NCI-H1092 treated with DMSO at 0.1 percent for 48 hours (cell line): Measurements from ENCODE around the gene DARS2.
"Not testable (repeated sequence)": the region's sequence is repeated elsewhere in the genome, so short reads cannot be mapped to it uniquely, and the experiment has no call there.

Source experiments
- DNase-seq: peaks from one replicate; lab custom pipeline; 2025; lab: John Stamatoyannopoulos, UW

Gene DARS2, protein sequence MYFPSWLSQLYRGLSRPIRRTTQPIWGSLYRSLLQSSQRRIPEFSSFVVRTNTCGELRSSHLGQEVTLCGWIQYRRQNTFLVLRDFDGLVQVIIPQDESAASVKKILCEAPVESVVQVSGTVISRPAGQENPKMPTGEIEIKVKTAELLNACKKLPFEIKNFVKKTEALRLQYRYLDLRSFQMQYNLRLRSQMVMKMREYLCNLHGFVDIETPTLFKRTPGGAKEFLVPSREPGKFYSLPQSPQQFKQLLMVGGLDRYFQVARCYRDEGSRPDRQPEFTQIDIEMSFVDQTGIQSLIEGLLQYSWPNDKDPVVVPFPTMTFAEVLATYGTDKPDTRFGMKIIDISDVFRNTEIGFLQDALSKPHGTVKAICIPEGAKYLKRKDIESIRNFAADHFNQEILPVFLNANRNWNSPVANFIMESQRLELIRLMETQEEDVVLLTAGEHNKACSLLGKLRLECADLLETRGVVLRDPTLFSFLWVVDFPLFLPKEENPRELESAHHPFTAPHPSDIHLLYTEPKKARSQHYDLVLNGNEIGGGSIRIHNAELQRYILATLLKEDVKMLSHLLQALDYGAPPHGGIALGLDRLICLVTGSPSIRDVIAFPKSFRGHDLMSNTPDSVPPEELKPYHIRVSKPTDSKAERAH

DNA sequence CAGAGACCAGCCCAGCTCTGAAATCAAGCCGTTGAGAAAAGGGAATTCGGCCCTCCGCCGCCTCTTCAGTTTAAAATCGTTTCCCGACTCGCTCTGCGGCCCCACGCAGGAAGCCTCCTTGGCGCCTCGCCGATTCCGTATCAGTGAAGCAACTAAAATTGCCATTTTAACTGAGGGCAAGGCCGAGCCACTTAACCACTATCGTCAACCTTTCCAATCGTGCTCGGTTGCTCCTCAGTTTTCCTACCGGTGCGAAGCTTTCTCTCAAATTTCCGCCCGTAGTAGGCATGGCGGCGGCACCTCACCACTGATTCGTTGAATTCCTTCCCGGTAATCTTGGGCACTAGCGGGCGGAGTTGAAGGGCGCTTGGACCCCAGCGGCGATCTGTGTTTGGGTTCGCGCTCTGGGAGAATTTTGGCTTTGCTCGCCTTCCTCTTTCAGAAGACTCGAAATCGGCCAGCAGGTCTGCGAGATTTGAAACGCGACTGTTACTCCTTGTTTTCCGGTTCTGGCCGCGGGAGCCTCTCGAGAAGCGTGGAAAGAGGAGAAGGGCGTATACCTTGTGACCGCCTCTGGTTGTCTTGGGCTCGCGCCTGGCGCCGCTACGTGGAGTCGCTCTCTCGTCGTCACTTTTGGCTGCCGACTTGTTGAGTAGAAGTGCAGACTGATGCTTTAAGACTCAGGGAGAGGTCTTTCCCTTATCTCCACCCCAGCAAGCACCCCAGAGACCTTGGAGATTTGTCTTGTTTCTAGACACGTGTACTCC is at the start of gene DARS2, which contains the start of gene CENPL:
Gene DARS2 (plus strand): TSS at position 359 of the 767 bp plus-strand sequence. CDS start 557 bp downstream, outside the sequence.
Gene CENPL (minus strand): TSS at position 569 of the 767 bp plus-strand sequence. CDS start 13,584 bp downstream, outside the sequence.
- DNase-seq = peak; percentile 100

- no peak for DNase-seq
Observed at GRCh38 chr1:173775578-173776226, 48.8 kb upstream of the DARS2 start.

GRCh38 chr1:173779936-173780335 is 44.5 kb upstream of the DARS2 start:
- no peak for DNase-seq

DNA sequence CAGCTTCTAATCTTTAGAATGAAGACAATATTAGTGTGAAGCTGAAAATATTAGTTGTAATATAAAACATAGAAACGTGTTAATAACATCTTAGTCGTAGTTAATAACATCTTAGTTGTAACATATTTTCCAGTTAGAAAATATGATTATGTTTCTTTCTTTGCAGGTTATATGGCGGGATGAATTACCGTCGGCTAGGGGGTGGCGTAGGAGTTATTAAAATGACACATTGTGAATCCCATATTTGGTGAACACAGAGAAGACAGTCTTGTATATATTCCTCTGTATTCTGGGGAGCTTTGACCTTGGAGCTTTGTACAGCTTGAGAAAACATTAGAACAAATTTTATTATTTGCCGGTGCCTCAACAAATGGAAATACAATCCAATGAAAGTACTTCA is 39.5 kb upstream of the DARS2 start:
- DNase-seq = no peak

DNA sequence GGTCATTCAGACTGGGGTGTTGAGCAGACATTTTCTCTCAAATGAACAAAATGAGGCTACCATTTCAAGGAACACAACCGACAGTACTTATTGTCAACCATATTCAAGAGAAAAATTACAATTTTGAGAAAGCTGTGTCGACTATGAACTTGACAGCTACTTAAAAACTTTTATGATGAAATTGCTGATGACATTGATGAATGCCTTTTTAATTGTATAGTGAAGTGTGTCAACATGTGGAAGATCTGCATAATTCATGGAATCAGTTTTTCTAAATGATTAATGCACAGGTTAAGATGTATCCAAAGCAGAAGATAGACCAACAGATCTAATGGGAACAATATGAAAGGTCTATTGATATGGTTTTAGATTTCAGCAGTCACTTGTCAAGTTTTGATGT is 34.6 kb upstream of the DARS2 start:
- DNase-seq = no peak

DNA sequence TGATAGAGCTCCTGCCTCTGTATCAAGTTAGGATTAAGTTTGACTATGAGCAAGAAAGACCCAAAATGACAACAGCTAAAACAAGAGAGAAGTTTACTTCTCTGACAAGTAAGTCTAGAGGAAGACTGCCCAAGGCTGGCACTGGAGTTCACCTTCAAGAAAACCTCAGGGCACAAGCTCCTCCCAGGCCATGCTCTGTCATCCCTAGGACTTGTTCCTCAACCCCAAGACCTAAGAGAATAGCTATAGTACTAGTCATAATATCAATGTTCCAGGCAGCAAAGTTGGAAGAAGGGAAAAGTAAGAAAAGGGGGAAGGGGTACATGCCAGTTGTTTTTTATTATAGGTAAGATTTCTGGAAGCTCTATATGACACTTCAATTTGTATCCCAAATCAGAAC is 26.4 kb upstream of the DARS2 start:
- no peak for DNase-seq

DNA sequence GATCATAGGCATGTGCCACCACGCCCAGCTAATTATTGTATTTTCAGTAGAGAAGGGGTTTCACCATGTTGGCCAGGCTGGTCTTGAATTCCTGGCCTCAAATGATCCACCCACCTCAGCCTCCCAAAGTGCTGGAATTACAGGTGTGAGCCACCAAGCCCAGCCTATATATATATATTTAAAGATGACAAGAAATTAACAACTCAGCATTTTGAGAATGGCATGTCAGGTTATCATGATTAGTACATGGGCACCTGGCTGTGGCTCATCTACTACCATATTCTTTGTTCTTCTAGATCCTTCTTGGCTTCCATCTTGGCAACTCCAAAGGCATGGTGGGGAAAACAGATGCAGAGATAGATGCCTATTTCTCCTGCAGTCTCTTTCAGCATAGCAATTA is 24.5 kb upstream of the DARS2 start:
- not testable (repeated sequence) for DNase-seq

GRCh38 chr1:173802961-173803360 is 21.5 kb upstream of the DARS2 start:
- no peak for DNase-seq

DNA sequence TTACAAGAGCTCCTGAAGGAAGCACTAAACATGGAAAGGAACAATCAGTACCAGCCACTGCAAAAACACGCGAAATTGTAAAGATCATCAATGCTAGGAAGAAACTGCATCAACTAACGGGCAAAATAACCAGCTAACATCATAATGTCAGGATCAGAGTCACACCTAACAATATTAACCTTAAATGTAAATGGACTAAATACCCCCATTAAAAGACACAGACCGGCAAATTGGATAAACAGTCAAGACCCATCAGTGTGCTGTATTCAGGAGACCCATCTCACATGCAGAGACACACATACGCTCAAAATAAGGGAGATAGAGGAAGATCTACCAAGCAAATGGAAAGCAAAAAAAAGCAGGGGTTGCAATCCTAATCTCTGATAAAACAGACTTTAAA is 10.8 kb upstream of the DARS2 start:
- DNase-seq = not testable (repeated sequence)

DNA sequence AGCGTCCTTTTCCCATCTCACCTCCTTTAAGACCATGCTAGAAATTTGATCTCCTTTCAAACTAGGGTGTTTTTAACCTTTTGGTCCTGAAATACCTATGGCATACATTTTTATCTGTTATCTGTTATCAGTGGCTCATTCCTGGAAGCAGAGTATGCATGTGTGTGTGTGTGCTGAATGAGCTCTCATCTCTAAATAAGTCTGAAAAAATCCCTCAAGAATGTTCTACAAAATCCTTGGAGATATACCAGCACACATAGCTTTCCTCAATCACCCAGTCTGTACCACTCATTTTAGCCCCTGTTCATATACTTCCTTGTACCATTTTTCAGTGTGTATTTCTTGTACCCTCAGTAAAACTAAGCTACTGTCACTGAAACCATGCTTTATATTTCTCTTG is 6.0 kb upstream of the DARS2 start:
- no peak for DNase-seq

GRCh38 chr1:173821680-173822079 is 2.8 kb upstream of the DARS2 start:
- DNase-seq = no peak

GRCh38 chr1:173823781-173824314 is 625 bp upstream of the DARS2 start:
- DNase-seq = no peak

- no peak for DNase-seq
Observed at GRCh38 chr1:173827611-173828010, 3.1 kb downstream of the DARS2 start.

DNA sequence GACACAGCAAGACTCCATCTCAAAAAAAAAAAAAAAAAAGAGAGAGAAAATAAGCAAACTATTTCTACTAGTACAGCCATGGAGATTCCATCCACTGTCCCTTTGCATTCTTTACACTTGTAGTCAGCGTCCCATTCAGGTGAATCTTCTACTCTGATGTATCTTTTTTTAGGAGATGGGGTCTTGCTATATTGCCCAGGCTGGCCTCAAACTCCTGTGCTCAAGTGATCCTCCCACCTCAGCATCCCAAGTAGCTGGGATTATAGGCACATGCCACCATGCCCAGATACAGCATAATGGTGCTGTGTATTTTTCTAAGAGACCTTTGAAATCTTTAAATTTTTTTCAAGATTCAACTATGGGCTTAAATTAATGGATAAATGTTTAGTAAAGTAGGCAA is 8.3 kb downstream of the DARS2 start:
- DNase-seq = no peak

DNA sequence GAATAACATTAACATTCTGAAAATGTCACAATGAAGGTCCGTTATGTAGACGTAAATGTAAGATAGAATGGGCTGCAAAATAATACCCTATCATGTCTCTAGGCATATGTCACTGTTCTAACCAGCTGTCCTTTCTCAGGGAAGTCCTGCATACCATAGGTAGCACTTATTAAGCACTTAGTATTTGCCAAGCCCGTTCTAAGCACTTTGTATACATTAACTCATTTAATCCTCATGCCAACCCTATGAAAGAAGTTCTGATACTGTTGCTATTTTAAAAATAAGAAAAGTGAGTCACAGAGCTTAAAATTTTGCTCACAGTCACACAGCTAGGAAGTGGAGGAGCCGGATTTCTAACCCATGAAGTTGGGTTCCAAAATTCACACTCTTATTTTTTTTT is 27.6 kb downstream of the DARS2 start:
- DNase-seq = no peak

DNA sequence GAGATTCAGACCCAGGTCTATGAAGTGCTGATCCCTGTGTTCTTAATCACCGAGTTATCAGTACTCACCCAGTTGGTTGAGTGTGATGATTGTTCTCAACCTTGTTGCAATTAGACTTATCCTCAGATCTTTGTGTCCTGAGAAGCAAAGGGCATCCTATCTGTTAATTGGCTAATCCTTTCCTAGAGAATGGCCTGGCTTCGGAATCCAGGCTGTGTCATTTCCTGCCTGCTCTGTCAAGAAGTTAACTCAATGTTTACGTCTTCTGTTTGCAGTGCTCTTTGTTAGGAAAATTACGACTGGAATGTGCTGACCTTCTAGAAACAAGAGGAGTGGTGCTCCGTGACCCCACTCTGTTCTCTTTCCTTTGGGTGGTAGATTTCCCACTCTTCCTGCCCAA is 28.6 kb downstream of the DARS2 start:
- no peak for DNase-seq

DNA sequence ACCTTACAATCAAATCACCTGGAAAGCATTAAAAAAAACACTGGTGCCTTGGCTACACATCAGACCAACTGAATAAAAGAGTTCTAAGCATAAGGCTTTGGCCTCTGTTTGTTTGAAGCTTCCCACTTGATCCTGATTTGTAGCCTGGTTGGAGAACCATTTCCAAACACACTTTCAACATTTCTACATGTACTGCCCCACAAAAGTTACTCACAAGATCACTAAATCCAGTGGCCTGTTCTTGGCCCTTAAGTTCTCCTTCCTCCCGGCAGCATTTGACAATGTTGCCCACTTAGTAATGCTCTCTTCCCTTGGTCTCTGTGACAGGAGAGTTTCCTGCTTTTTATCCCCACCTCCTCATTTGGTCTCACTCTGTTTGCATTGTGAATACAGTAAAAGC is 31.5 kb downstream of the DARS2 start:
- DNase-seq = no peak

DNA sequence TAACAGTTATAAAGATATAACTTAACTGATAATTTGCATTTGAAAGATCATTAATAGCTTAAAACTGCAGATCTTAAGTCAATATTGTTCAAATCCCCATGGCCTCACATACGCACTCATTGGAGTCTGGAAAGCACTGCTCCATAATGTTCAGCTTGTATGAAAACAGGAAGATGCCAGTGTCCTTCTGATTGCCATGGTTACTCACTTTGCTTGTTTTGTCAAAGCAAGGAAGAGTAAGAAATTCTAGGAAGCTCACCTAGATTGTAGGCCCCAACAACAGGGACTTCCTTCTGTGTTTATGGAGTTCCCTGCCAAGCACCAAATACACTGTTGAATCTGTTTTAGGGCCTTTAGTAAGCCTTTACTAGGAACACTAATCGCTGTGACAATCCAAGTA is 32.4 kb downstream of the DARS2 start:
- no peak for DNase-seq

- no peak for DNase-seq
Observed at GRCh38 chr1:173857363-173857917, 33.0 kb downstream of the DARS2 start.

GRCh38 chr1:173859547-173859946 is 35.1 kb downstream of the DARS2 start:
- DNase-seq = not testable (repeated sequence)

DNA sequence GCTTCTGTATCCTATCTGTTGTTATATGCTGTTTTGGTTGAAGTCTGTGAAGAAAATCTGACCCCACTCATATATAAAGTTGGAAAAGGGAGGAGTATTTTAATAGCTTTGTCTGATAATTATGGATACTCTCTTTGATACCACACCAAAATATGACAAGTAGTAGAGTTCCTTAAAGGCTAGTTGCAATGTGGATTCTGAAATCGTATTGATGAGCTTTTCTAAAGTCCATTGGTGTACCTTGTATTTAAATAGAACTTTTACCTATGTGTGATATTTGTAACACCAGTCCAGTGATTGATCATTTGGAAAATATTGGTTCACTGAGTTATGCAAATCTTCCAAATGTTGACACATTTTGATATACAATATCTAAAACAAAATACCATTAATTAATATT is 35.6 kb downstream of the DARS2 start:
- no peak for DNase-seq

GRCh38 chr1:173861731-173862145 is 37.3 kb downstream of the DARS2 start:
- DNase-seq = no peak
